Fibroblast of villous mesenchyme (primary cell): ENCODE results near the gene SNX8. TPM values are rescaled to one million over a fixed set of nuclear protein-coding genes. Genes with fewer than 3 reads are reported as not detected.

ENCODE experiments used
- DNase-seq: peaks from one replicate; pipeline ENCODE4 v3.0.0-alpha.2; 2010; ENCODE audit warnings: low read depth
- H3K4me3 ChIP-seq: 2 replicates; pipeline ENCODE4 v1.5.1; 2011; ENCODE audit warnings: low read depth, mild to moderate bottlenecking, low read length
- CTCF ChIP-seq: IDR thresholded peaks from 2 replicates; pipeline ENCODE4 v1.5.1; 2012; ENCODE audit warnings: low read depth, mild to moderate bottlenecking, low read length; ENCODE audit not compliant: insufficient read depth
- total RNA-seq: library from RNA; depleted of rRNA; stranded (reverse); fragments of >200 nt; gene quantifications from 2 replicates; pipeline ENCODE4 v1.2.3, GENCODE V29; 2012

The SNX8 gene
- total RNA-seq, 1 donor: 17.7 TPM

- DNase-seq: no peak
- H3K4me3 ChIP-seq: no peak overlapping the region
- no peak for TF ChIP-seq CTCF
These were observed 111.9 kb downstream of the SNX8 start for GRCh38 chr7:2202361-2202761.

Other genes starting within 250 kb of the SNX8 start
- gene MAD1L1, start 81.5 kb downstream of the SNX8 start, total RNA-seq: 43.6 and 67.6 TPM in 2 replicates
- gene MRM2, start 72.2 kb downstream of the SNX8 start, total RNA-seq: 18.4 and 19.0 TPM in 2 replicates
- gene NUDT1, start 72.2 kb downstream of the SNX8 start, total RNA-seq: 13.4 and 30.3 TPM in 2 replicates
- gene EIF3B, start 40.4 kb upstream of the SNX8 start, total RNA-seq: 189 and 210 TPM in 2 replicates
- gene CHST12, start 89.2 kb upstream of the SNX8 start, total RNA-seq: 2.6 and 3.5 TPM in 2 replicates
- not detected in 2 replicates for gene GRIFIN, start 162.0 kb upstream of the SNX8 start, total RNA-seq
- 7.4 and 10.8 TPM in 2 replicates for gene LFNG, start 205.3 kb upstream of the SNX8 start, total RNA-seq
- gene BRAT1, start 241.1 kb upstream of the SNX8 start, total RNA-seq: 23.3 and 27.7 TPM in 2 replicates
- 13.2 and 13.4 TPM in 2 replicates for gene IQCE, start 244.5 kb upstream of the SNX8 start, total RNA-seq